ENCODE measurements around the gene ZFHX2. TPM values are rescaled to one million over a fixed set of nuclear protein-coding genes. Genes with fewer than 3 reads are reported as not detected.

ZFHX2 gene
- total and polyA plus RNA-seq, 2 of the 13 experiments (the other 11 are each of a cell fraction or from before 2014, with no cell fraction given), result 0.17 to 0.44 TPM

GRCh38 chr14:23567186-23568020, 15.8 kb upstream of the ZFHX2 start, which contains the start of gene AP1G2 (continued):
- TF ChIP-seq PAXIP1 (CRISPR knock-in tag; conservative IDR thresholded peaks at IDR 0.05) (peak; percentile 83), ZNF660 (CRISPR knock-in tag; IDR thresholded peaks at IDR 0.05; ENCODE audit: borderline replicate concordance, low read depth) (no peak; the same call in 1 of the 2 replicates), ATAD3A (CRISPR knock-in tag; IDR thresholded peaks at IDR 0.05) (peak; percentile 84; the same call in 1 of the 2 replicates), NCOR1 (IDR thresholded peaks at IDR 0.05; ENCODE audit: borderline replicate concordance, low read length) (peak; percentile 43; the same call in 1 of the 2 replicates), ZFP37 (CRISPR knock-in tag; IDR thresholded peaks at IDR 0.05; ENCODE audit: borderline replicate concordance) (peak; percentile 55; the same call in 1 of the 2 replicates), REST (IDR thresholded peaks at IDR 0.05; ENCODE audit: borderline replicate concordance in 1 of 2, low read depth in 1 of 2, low read length in 2 of 2) (no peak; a peak in 1 of 4 replicates), GATAD1 (CRISPR knock-in tag; IDR thresholded peaks at IDR 0.05) (peak; percentile 88), SOX6 (IDR thresholded peaks at IDR 0.05) (no peak), SOX6 (CRISPR knock-in tag; IDR thresholded peaks at IDR 0.05) (peak; percentile 72; the same call in 1 of the 2 replicates), TBX3 (IDR thresholded peaks at IDR 0.05; ENCODE audit: borderline replicate concordance) (no peak), PATZ1 (CRISPR knock-in tag; IDR thresholded peaks at IDR 0.05) (peak; percentile 98), ZNF205 (CRISPR knock-in tag; IDR thresholded peaks at IDR 0.05) (peak; percentile 97), ZNF274 (CRISPR knock-in tag; IDR thresholded peaks at IDR 0.05) (peak; percentile 98; the same call in 1 of the 2 replicates), ZNF562 (CRISPR knock-in tag; IDR thresholded peaks at IDR 0.05; ENCODE audit: borderline replicate concordance) (no peak), ZBTB37 (CRISPR knock-in tag; IDR thresholded peaks at IDR 0.05) (0 out of 2 replicates have a peak, but pooled peaks have one; percentile 36), SUZ12 (IDR thresholded peaks at IDR 0.05; ENCODE audit: low read depth, low read length) (peak; percentile 1; the same call in 1 of the 2 replicates), ZSCAN22 (CRISPR knock-in tag; IDR thresholded peaks at IDR 0.05) (0 out of 2 replicates have a peak, but pooled peaks have one; percentile 11), XRCC5 (optimal IDR thresholded peaks at IDR 0.05; ENCODE audit: low read length) (peak; percentile 93)

Measured in HepG2 (cell line).